ENCODE results near the gene SYDE2. TPM values are rescaled to one million over a fixed set of nuclear protein-coding genes. Genes with fewer than 3 reads are reported as not detected.
A peak's percentile ranks its signal among the peaks of the same experiment; 100 is the strongest.

SYDE2 gene
- total RNA-seq, 1 donor from 2014 or later, result 13.1 TPM

- DNase-seq (ENCODE audit: low spot score), result no peak
- Mint-ChIP-seq H3K4me3 (ENCODE audit: unreplicated experiment) (no peak overlapping the region), H3K27me3 (ENCODE audit: low read depth) (no peaks in the 10 kb centered on the region), H3K4me1 (ENCODE audit: low read depth) (peaks cover 40% of the 10 kb centered on the region), H3K9me3 (ENCODE audit: low read depth) (no peaks in the 10 kb centered on the region), H3K27ac (ENCODE audit: unreplicated experiment) (no peak overlapping the region), H3K36me3 (ENCODE audit: low read depth) (no peaks in the 10 kb centered on the region)
- TF ChIP-seq CTCF (IDR thresholded peaks at IDR 0.05), result no peak
Observed at GRCh38 chr1:85224295-85224694, 23.5 kb upstream of the SYDE2 start.

GRCh38 chr1:85223334-85223733 is 22.5 kb upstream of the SYDE2 start:
- TF ChIP-seq CTCF (IDR thresholded peaks at IDR 0.05), result no peak
- no peaks in the 10 kb centered on the region for H3K36me3 Mint-ChIP-seq (ENCODE audit: low read depth)
- peaks cover 40% of the 10 kb centered on the region for H3K4me1 Mint-ChIP-seq (ENCODE audit: low read depth)
- H3K9me3 Mint-ChIP-seq (ENCODE audit: low read depth), result no peaks in the 10 kb centered on the region
- H3K27me3 Mint-ChIP-seq (ENCODE audit: low read depth), result no peaks in the 10 kb centered on the region
- no peak overlapping the region for H3K4me3 Mint-ChIP-seq (ENCODE audit: unreplicated experiment)
- no peak overlapping the region for H3K27ac Mint-ChIP-seq (ENCODE audit: unreplicated experiment)
- DNase-seq (ENCODE audit: low spot score), result no peak

- TF ChIP-seq CTCF (IDR thresholded peaks at IDR 0.05), result no peak
- H3K9me3 Mint-ChIP-seq (ENCODE audit: low read depth), result peaks cover 6% of the 10 kb centered on the region
- no peak for DNase-seq (ENCODE audit: low spot score)
- H3K4me3 Mint-ChIP-seq (ENCODE audit: unreplicated experiment), result no peak overlapping the region
- no peaks in the 10 kb centered on the region for H3K27me3 Mint-ChIP-seq (ENCODE audit: low read depth)
- H3K27ac Mint-ChIP-seq (ENCODE audit: unreplicated experiment), result peak overlapping the region; percentile 80
- H3K36me3 Mint-ChIP-seq (ENCODE audit: low read depth), result no peaks in the 10 kb centered on the region
- peaks cover 35% of the 10 kb centered on the region for H3K4me1 Mint-ChIP-seq (ENCODE audit: low read depth)
Observed at GRCh38 chr1:85220756-85221201, 20.0 kb upstream of the SYDE2 start.

- Mint-ChIP-seq H3K36me3 (ENCODE audit: low read depth) (no peaks in the 10 kb centered on the region), H3K9me3 (ENCODE audit: low read depth) (peaks cover 6% of the 10 kb centered on the region), H3K4me3 (ENCODE audit: unreplicated experiment) (no peak overlapping the region), H3K27ac (ENCODE audit: unreplicated experiment) (no peak overlapping the region), H3K27me3 (ENCODE audit: low read depth) (no peaks in the 10 kb centered on the region), H3K4me1 (ENCODE audit: low read depth) (peaks cover 28% of the 10 kb centered on the region)
- TF ChIP-seq CTCF (IDR thresholded peaks at IDR 0.05), result no peak
- DNase-seq (ENCODE audit: low spot score), result no peak
Observed at GRCh38 chr1:85219853-85220610, 19.2 kb upstream of the SYDE2 start.

GRCh38 chr1:85216697-85217096 is 15.9 kb upstream of the SYDE2 start:
- H3K9me3 Mint-ChIP-seq (ENCODE audit: low read depth), result peaks cover 6% of the 10 kb centered on the region
- H3K4me1 Mint-ChIP-seq (ENCODE audit: low read depth), result peaks cover 27% of the 10 kb centered on the region
- H3K4me3 Mint-ChIP-seq (ENCODE audit: unreplicated experiment), result no peak overlapping the region
- no peak overlapping the region for H3K27ac Mint-ChIP-seq (ENCODE audit: unreplicated experiment)
- H3K36me3 Mint-ChIP-seq (ENCODE audit: low read depth), result no peaks in the 10 kb centered on the region
- TF ChIP-seq CTCF (IDR thresholded peaks at IDR 0.05), result no peak
- no peaks in the 10 kb centered on the region for H3K27me3 Mint-ChIP-seq (ENCODE audit: low read depth)
- DNase-seq (ENCODE audit: low spot score), result no peak

All from chondrocyte (in vitro differentiated cells).